CD14-positive monocyte (primary cell): ENCODE data around the gene PAGE2. TPM values are rescaled to one million over a fixed set of nuclear protein-coding genes. Genes with fewer than 3 reads are reported as not detected.
A peak's percentile ranks its signal among the peaks of the same experiment; 100 is the strongest.

Experiments used
- DNase-seq, 3 donors: peaks; one replicate each; pipeline ENCODE4 v3.0.0-alpha.2; 2011 to 2022
- H2AFZ ChIP-seq: 2 replicates; pipeline ENCODE4 v1.6.0; 2012; ENCODE audit warnings: mild to moderate bottlenecking, low read depth, low read length, inconsistent platforms; ENCODE audit not compliant: insufficient read depth, poor library complexity, severe bottlenecking
- H3K27ac ChIP-seq, 2 donors: 1 replicate in 1 of 2; 2 replicates in 1 of 2; pipeline ENCODE4 v1.5.1; 2012 to 2013; ENCODE audit warnings: low read length in 2 of 2, control low read depth in 1 of 2, inconsistent platforms in 1 of 2, low read depth in 1 of 2, mild to moderate bottlenecking in 1 of 2
- H3K27me3 ChIP-seq, 2 donors: one replicate each; pipeline versions ENCODE4 v1.6.0 to v1.6.1; 2011 to 2013; ENCODE audit warnings: low read length in 2 of 2; ENCODE audit not compliant: control insufficient read depth in 2 of 2, insufficient read depth in 2 of 2
- H3K36me3 ChIP-seq, 2 donors: replicated peaks in 1 of 2; 1 replicate in 1 of 2; 2 replicates in 1 of 2; pipeline versions ENCODE4 v1.5.1 to v1.6.1; 2012 to 2013; ENCODE audit warnings: low read length in 2 of 2, control low read depth in 1 of 2, inconsistent platforms in 1 of 2, mild to moderate bottlenecking in 1 of 2; ENCODE audit not compliant: insufficient read depth in 2 of 2, control insufficient read depth in 1 of 2
- H3K4me1 ChIP-seq, 2 donors: 1 replicate in 1 of 2; 2 replicates in 1 of 2; pipeline versions ENCODE4 v1.5.1 to v1.6.1; 2012 to 2013; ENCODE audit warnings: low read length in 2 of 2, control low read depth in 1 of 2, inconsistent platforms in 1 of 2, mild to moderate bottlenecking in 1 of 2, moderate library complexity in 1 of 2; ENCODE audit not compliant: insufficient read depth in 2 of 2, control insufficient read depth in 1 of 2
- H3K4me2 ChIP-seq: replicated peaks from 2 replicates; pipeline ENCODE3; 2012; ENCODE audit warnings: low read length, moderate library complexity, mild to moderate bottlenecking; ENCODE audit not compliant: poor library complexity, severe bottlenecking; ENCODE audit errors: extremely low read depth
- H3K4me3 ChIP-seq, 3 experiments: fragments of 200-600 bp in 1 of 3; sonication (generic) in 1 of 3; replicated peaks in 1 of 3; 1 replicate in 2 of 3; 2 replicates in 1 of 3; pipeline ENCODE4 v1.5.1; 2011 to 2013; ENCODE audit warnings: low read length in 3 of 3, mild to moderate bottlenecking in 3 of 3, control low read depth in 2 of 3, low read depth in 2 of 3, inconsistent platforms in 1 of 3, moderate library complexity in 1 of 3
- H3K79me2 ChIP-seq: 2 replicates; pipeline ENCODE4 v1.6.0; 2012; ENCODE audit warnings: mild to moderate bottlenecking, control low read depth, inconsistent platforms, low read length, moderate library complexity; ENCODE audit not compliant: insufficient read depth
- H3K9ac ChIP-seq: 2 replicates; pipeline ENCODE4 v1.6.0; 2017; ENCODE audit warnings: low read length, mild to moderate bottlenecking; ENCODE audit not compliant: insufficient read depth, poor library complexity, severe bottlenecking
- H3K9me3 ChIP-seq, 2 donors: replicated peaks in 1 of 2; 1 replicate in 1 of 2; 2 replicates in 1 of 2; pipeline versions ENCODE4 v1.5.1 to v1.6.1; 2012 to 2013; ENCODE audit warnings: low read length in 2 of 2, control low read depth in 1 of 2; ENCODE audit not compliant: control insufficient read depth in 1 of 2, insufficient read depth in 1 of 2
- H4K20me1 ChIP-seq: 2 replicates; pipeline ENCODE4 v1.6.0; 2012; ENCODE audit warnings: mild to moderate bottlenecking, low read length, control low read depth, moderate library complexity; ENCODE audit not compliant: insufficient read depth
- H3K27ac Mint-ChIP-seq, 7 donors: one replicate each; pipeline ENCODE4 v1.8.0; 2020; ENCODE audit warnings: mild to moderate bottlenecking in 7 of 7, mixed read lengths in 7 of 7, moderate library complexity in 6 of 7, inconsistent platforms in 2 of 7
- H3K27me3 Mint-ChIP-seq, 3 donors: one replicate each; pipeline ENCODE4 v1.8.0; 2021 to 2022; ENCODE audit warnings: low read depth in 3 of 3, mild to moderate bottlenecking in 3 of 3, mixed read lengths in 3 of 3, moderate library complexity in 3 of 3, inconsistent platforms in 1 of 3
- H3K36me3 Mint-ChIP-seq, 2 donors: one replicate each; pipeline ENCODE4 v1.8.0; 2020; ENCODE audit warnings: mixed read lengths in 2 of 2, inconsistent platforms in 1 of 2, mild to moderate bottlenecking in 1 of 2
- H3K4me1 Mint-ChIP-seq: one replicate; pipeline ENCODE4 v1.8.0; 2020; ENCODE audit warnings: mild to moderate bottlenecking, mixed read lengths
- H3K4me3 Mint-ChIP-seq, 2 donors: one replicate each; pipeline ENCODE4 v1.8.0; 2020; ENCODE audit warnings: mild to moderate bottlenecking in 2 of 2, mixed read lengths in 2 of 2, moderate library complexity in 1 of 2
- H3K9me3 Mint-ChIP-seq, 7 donors: one replicate each; pipeline ENCODE4 v1.8.0; 2020 to 2022; ENCODE audit warnings: mixed read lengths in 7 of 7, mild to moderate bottlenecking in 6 of 7, moderate library complexity in 6 of 7, inconsistent platforms in 2 of 7
- WGBS: methylation state at CpG from one replicate; pipeline ENCODE4 v1.1.5; 2013; ENCODE audit warnings: missing lambda C conversion rate; ENCODE audit not compliant: insufficient coverage; 5-methylcytosine and 5-hydroxymethylcytosine counted together
- intact Hi-C, 2 donors: fragments of 100-400 bp; cut with micrococcal nuclease; formaldehyde crosslinking; loops; one replicate each; pipeline versions ENCODE4 v1.15.0 to v1.15.1; 2023
- polyA plus RNA-seq, 3 donors: library from polyadenylated mRNA; depleted of rRNA in 1 of 3; unstranded in 2 of 3; stranded (reverse) in 1 of 3; fragments of 300-500 nt in 2 of 3; fragments of >200 nt in 1 of 3; fragmentation: Illumina TruSeq in 2 of 3; gene quantifications; 1 replicate in 2 of 3; 2 replicates in 1 of 3; pipeline ENCODE4 v1.2.3, GENCODE V29; 2012 to 2021
- TF ChIP-seq, protein P1 (sequence below): fragments of 200-600 bp; IDR thresholded peaks from one replicate; pipeline ENCODE4 v1.8.0; 2022; ENCODE audit warnings: antibody characterized with exemption, mild to moderate bottlenecking

The PAGE2 gene
- polyA plus RNA-seq, 3 donors = not detected

DNA sequence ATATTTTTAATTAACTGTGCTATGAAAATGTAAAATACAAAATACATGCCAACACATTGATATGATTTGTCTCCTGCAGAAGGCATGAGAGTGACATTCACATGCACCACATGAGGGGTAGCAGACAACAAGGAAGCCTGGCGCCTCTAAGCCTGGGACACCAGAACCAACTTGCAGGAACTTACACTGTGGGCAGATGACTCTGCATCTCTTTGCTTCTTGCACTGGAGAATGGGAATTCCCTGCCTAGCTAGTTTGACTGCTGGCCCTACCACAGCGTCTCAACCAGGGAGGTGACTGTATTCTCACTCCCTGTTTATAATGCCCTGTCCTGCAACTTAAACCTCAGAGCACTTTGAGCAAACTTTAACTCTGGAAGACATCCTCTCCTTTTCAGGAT is 40.5 kb downstream of the PAGE2 start:
- Histone ChIP-seq H3K4me1 (peaks cover 0 to 5% of the 10 kb centered on the region in 2 donors), H3K27ac (no peak overlapping the region), H3K9ac (no peak overlapping the region), H4K20me1 (no peaks in the 10 kb centered on the region), H2AFZ (no peak overlapping the region), H3K9me3 (no peaks in the 10 kb centered on the region), H3K79me2 (no peaks in the 10 kb centered on the region), H3K36me3 (no peaks in the 10 kb centered on the region), H3K4me3 (no peak overlapping the region), H3K4me2 (no peak overlapping the region), H3K27me3 (peaks cover 0 to 2% of the 10 kb centered on the region in 2 donors)
- intact Hi-C loops = no loop called here
- no peak overlapping the region for H3K27ac Mint-ChIP-seq
- TF ChIP-seq, protein P1, sequence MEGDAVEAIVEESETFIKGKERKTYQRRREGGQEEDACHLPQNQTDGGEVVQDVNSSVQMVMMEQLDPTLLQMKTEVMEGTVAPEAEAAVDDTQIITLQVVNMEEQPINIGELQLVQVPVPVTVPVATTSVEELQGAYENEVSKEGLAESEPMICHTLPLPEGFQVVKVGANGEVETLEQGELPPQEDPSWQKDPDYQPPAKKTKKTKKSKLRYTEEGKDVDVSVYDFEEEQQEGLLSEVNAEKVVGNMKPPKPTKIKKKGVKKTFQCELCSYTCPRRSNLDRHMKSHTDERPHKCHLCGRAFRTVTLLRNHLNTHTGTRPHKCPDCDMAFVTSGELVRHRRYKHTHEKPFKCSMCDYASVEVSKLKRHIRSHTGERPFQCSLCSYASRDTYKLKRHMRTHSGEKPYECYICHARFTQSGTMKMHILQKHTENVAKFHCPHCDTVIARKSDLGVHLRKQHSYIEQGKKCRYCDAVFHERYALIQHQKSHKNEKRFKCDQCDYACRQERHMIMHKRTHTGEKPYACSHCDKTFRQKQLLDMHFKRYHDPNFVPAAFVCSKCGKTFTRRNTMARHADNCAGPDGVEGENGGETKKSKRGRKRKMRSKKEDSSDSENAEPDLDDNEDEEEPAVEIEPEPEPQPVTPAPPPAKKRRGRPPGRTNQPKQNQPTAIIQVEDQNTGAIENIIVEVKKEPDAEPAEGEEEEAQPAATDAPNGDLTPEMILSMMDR = no peak
- H3K4me3 Mint-ChIP-seq = no peak overlapping the region
- no peaks in the 10 kb centered on the region for H3K36me3 Mint-ChIP-seq
- H3K27me3 Mint-ChIP-seq = peaks cover 0 to 2% (median under 1%) of the 10 kb centered on the region in 3 donors
- peaks cover 0 to 3% (median 0%) of the 10 kb centered on the region in 7 donors for H3K9me3 Mint-ChIP-seq
- peak in 1 of 3 donors; percentile 30 for DNase-seq
- peaks cover 12% of the 10 kb centered on the region for H3K4me1 Mint-ChIP-seq
- no CpG with 5 or more reads among the region's 2 CpGs for WGBS

DNA sequence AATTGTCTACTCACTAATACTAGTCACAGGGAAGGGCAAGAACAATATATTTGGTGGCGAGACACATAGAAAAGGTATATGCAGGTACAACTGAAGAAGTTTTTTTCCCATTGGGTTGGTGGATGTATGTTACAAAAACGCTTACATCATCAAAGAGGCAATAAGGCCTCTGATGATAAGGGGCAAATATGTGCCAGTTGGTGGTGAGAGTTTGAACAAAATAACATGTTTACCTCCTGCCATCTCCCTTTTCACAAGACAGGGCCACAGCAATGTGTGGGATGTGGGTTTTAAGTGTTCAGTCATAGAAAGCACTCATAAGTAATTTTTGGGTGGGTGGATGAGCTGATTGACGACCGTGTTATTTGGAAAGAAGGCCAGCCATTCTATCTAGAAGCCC is 41.7 kb downstream of the PAGE2 start:
- H3K9me3 ChIP-seq = no peaks in the 10 kb centered on the region
- intact Hi-C loops = no loop called here
- H3K9me3 Mint-ChIP-seq = peaks cover 0 to 3% (median 0%) of the 10 kb centered on the region in 7 donors
- no peak for DNase-seq
- no peak overlapping the region for H3K4me3 Mint-ChIP-seq
- H3K4me1 Mint-ChIP-seq = peaks cover 10% of the 10 kb centered on the region
- no peak overlapping the region for H3K27ac ChIP-seq
- no peaks in the 10 kb centered on the region for H3K36me3 ChIP-seq
- H3K4me3 ChIP-seq = no peak overlapping the region
- no peak overlapping the region for H3K4me2 ChIP-seq
- no peaks in the 10 kb centered on the region for H3K79me2 ChIP-seq
- H4K20me1 ChIP-seq = no peaks in the 10 kb centered on the region
- H3K27me3 Mint-ChIP-seq = peaks cover 0 to 3% (median 2%) of the 10 kb centered on the region in 3 donors
- WGBS = no CpG with 5 or more reads among the region's 4 CpGs
- H3K4me1 ChIP-seq = peaks cover 0 to 5% of the 10 kb centered on the region in 2 donors
- TF ChIP-seq, protein P1 = no peak
- H3K9ac ChIP-seq = no peak overlapping the region
- no peak overlapping the region for H2AFZ ChIP-seq
- H3K27ac Mint-ChIP-seq = no peak overlapping the region
- H3K27me3 ChIP-seq = no peaks in the 10 kb centered on the region
- H3K36me3 Mint-ChIP-seq = no peaks in the 10 kb centered on the region
